B cell (primary cell): ENCODE data around the gene CACNG7. TPM values are rescaled to one million over a fixed set of nuclear protein-coding genes. Genes with fewer than 3 reads are reported as not detected.

Experiments used
- ATAC-seq: fragments of 200-7000 bp; cut with Tn5 transposase; one replicate; pipeline ENCODE4 v1.10.0; 2021; ENCODE audit warnings: low read depth, mild to moderate bottlenecking, moderate number of reproducible peaks, moderate library complexity
- CTCF ChIA-PET: fragments of 350-600 bp; sonication (Branson Sonifier 250); formaldehyde crosslinking; loops from one replicate; lab custom pipeline; 2021; ENCODE audit warnings: antibody characterized with exemption, inconsistent platforms; lab: Charles Lee
- POLR2A ChIA-PET: fragments of 350-600 bp; sonication (Branson Sonifier 250); formaldehyde crosslinking; loops from one replicate; lab custom pipeline; 2021; ENCODE audit warnings: antibody characterized with exemption; lab: Charles Lee
- DNase-seq: peaks from one replicate; pipeline ENCODE4 v3.0.0; 2013
- H2AFZ ChIP-seq: 2 replicates; pipeline ENCODE4 v1.6.1; 2012; ENCODE audit warnings: mild to moderate bottlenecking, low read depth, low read length; ENCODE audit not compliant: insufficient read depth, poor library complexity, severe bottlenecking
- H3K27ac ChIP-seq, 2 donors: 1 replicate in 1 of 2; 2 replicates in 1 of 2; pipeline ENCODE4 v1.5.1; 2012 to 2013; ENCODE audit warnings: low read length in 2 of 2, mild to moderate bottlenecking in 2 of 2, moderate library complexity in 1 of 2
- H3K27me3 ChIP-seq, 4 experiments: fragments of 200-600 bp in 1 of 4; sonication (generic) in 1 of 4; replicated peaks in 1 of 4; 1 replicate in 2 of 4; 2 replicates in 2 of 4; pipeline versions ENCODE4 v1.6.1 to v1.7.0; 2013 to 2016; ENCODE audit warnings: low read length in 3 of 4, mild to moderate bottlenecking in 2 of 4, mixed read lengths in 1 of 4, moderate library complexity in 1 of 4; ENCODE audit not compliant: insufficient read depth in 4 of 4, control insufficient read depth in 3 of 4; ENCODE audit errors: control extremely low read depth in 1 of 4
- H3K36me3 ChIP-seq, 2 experiments: replicated peaks in 1 of 2; 1 replicate in 1 of 2; 2 replicates in 1 of 2; pipeline versions ENCODE4 v1.6.1 to v1.7.1; 2013; ENCODE audit warnings: low read length in 1 of 2; ENCODE audit not compliant: insufficient read depth in 2 of 2, control insufficient read depth in 1 of 2; ENCODE audit errors: control extremely low read depth in 1 of 2, extremely low read depth in 1 of 2
- H3K4me1 ChIP-seq, 2 donors: fragments of 200-600 bp in 1 of 2; sonication (generic) in 1 of 2; 1 replicate in 1 of 2; 2 replicates in 1 of 2; pipeline versions ENCODE4 v1.5.1 to v1.6.1; 2013 to 2017; ENCODE audit warnings: low read length in 2 of 2; ENCODE audit not compliant: control insufficient read depth in 2 of 2, insufficient read depth in 2 of 2
- H3K4me2 ChIP-seq: replicated peaks from 2 replicates; pipeline ENCODE3; 2012; ENCODE audit warnings: mild to moderate bottlenecking, low read depth, low read length; ENCODE audit not compliant: poor library complexity, severe bottlenecking
- H3K4me3 ChIP-seq, 5 experiments: fragments of 200-600 bp in 1 of 5; sonication (generic) in 1 of 5; 1 replicate in 3 of 5; 2 replicates in 2 of 5; pipeline versions ENCODE4 v1.5.1 to v1.7.0; 2011 to 2016; ENCODE audit warnings: low read length in 4 of 5, mild to moderate bottlenecking in 4 of 5, low read depth in 2 of 5, control low read depth in 1 of 5, moderate library complexity in 1 of 5; ENCODE audit not compliant: insufficient read depth in 1 of 5; ENCODE audit errors: control extremely low read depth in 1 of 5, extremely low read depth in 1 of 5
- H3K79me2 ChIP-seq: fragments of 200-600 bp; sonication (generic); one replicate; pipeline ENCODE4 v1.6.0; 2016; ENCODE audit warnings: low read length; ENCODE audit not compliant: control insufficient read depth, insufficient read depth
- H3K9ac ChIP-seq: fragments of 200-600 bp; sonication (generic); 2 replicates; pipeline ENCODE4 v1.6.1; 2017; ENCODE audit warnings: mild to moderate bottlenecking, low read length, moderate library complexity
- H3K9me3 ChIP-seq, 3 donors: one replicate each; pipeline versions ENCODE4 v1.6.1 to v1.7.1; 2013; ENCODE audit warnings: low read length in 2 of 3; ENCODE audit not compliant: control insufficient read depth in 2 of 3, insufficient read depth in 1 of 3; ENCODE audit errors: control extremely low read depth in 1 of 3
- H4K20me1 ChIP-seq: 2 replicates; pipeline ENCODE4 v1.6.0; 2012; ENCODE audit warnings: mild to moderate bottlenecking, low read length; ENCODE audit not compliant: insufficient read depth, control insufficient read depth, poor library complexity, severe bottlenecking
- H3K27ac Mint-ChIP-seq: one replicate; pipeline ENCODE4 v1.8.0; 2021; ENCODE audit warnings: mixed read lengths
- H3K27me3 Mint-ChIP-seq: one replicate; pipeline ENCODE4 v1.8.0; 2021; ENCODE audit warnings: mixed read lengths
- H3K4me1 Mint-ChIP-seq: one replicate; pipeline ENCODE4 v1.8.0; 2021; ENCODE audit warnings: mixed read lengths
- H3K4me3 Mint-ChIP-seq: one replicate; pipeline ENCODE4 v1.8.0; 2021; ENCODE audit warnings: mixed read lengths
- H3K9me3 Mint-ChIP-seq: one replicate; pipeline ENCODE4 v1.8.0; 2022; ENCODE audit warnings: mixed read lengths; ENCODE audit not compliant: insufficient read depth
- EZH2 ChIP-seq: IDR thresholded peaks from 2 replicates; pipeline ENCODE4 v1.6.1; 2012; ENCODE audit warnings: borderline replicate concordance, low read depth, mild to moderate bottlenecking, moderate library complexity, low read length; ENCODE audit not compliant: insufficient read depth, poor library complexity, severe bottlenecking
- WGBS: methylation state at CpG from one replicate; pipeline ENCODE4 v1.1.5; 2013; ENCODE audit warnings: missing lambda C conversion rate; ENCODE audit not compliant: insufficient coverage; 5-methylcytosine and 5-hydroxymethylcytosine counted together
- intact Hi-C: fragments of 100-400 bp; cut with micrococcal nuclease; formaldehyde crosslinking; loops from one replicate; pipeline ENCODE4 v1.10.0; 2022
- polyA plus RNA-seq: library from polyadenylated mRNA; depleted of rRNA; stranded (reverse); fragments of >200 nt; gene quantifications from 2 replicates; pipeline ENCODE4 v1.2.3, GENCODE V29; 2012
- total RNA-seq, 2 donors: library from RNA; stranded (reverse); fragments of 120-200 nt in 1 of 2; gene quantifications; 1 replicate in 1 of 2; 2 replicates in 1 of 2; pipeline versions ENCODE4 v1.2.3 to v1.2.4, GENCODE V29; 2013 to 2022
- TF ChIP-seq, protein P1 (sequence below): fragments of 200-600 bp; IDR thresholded peaks from one replicate; pipeline ENCODE4 v1.8.0; 2022; ENCODE audit warnings: antibody characterized with exemption, mild to moderate bottlenecking

Gene CACNG7
- total and polyA plus RNA-seq, 2 donors (not counting 1 experiment from before 2014, with no cell fraction given): not detected

DNA sequence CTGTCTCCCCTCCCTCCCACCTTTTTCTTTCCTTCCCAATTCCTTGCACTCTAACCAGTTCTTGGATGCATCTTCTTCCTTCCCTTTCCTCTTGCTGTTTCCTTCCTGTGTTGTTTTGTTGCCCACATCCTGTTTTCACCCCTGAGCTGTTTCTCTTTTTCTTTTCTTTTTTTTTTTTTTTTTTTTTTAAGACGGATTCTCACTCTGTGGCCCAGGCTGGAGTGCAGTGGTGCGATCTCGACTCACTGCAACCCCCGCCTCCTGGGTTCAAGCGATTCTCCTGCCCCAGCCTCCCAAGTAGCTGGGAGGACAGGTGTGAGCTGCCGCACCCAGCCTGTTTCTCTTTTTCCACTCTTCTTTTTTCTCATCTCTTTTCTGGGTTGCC, 34.5 kb upstream of the CACNG7 start:
- no peak overlapping the region for H3K9ac ChIP-seq
- DNase-seq: no peak
- intact Hi-C loops: no loop called here
- no peaks in the 10 kb centered on the region for H3K9me3 Mint-ChIP-seq
- no peak overlapping the region for H3K27ac ChIP-seq
- H3K4me1 ChIP-seq: peaks cover 49 to 67% of the 10 kb centered on the region in 2 donors
- H4K20me1 ChIP-seq: peaks cover 69% of the 10 kb centered on the region
- peak overlapping the region; percentile 50 for H3K4me2 ChIP-seq
- peaks cover 9% of the 10 kb centered on the region for H3K27me3 Mint-ChIP-seq
- TF ChIP-seq, protein P1, sequence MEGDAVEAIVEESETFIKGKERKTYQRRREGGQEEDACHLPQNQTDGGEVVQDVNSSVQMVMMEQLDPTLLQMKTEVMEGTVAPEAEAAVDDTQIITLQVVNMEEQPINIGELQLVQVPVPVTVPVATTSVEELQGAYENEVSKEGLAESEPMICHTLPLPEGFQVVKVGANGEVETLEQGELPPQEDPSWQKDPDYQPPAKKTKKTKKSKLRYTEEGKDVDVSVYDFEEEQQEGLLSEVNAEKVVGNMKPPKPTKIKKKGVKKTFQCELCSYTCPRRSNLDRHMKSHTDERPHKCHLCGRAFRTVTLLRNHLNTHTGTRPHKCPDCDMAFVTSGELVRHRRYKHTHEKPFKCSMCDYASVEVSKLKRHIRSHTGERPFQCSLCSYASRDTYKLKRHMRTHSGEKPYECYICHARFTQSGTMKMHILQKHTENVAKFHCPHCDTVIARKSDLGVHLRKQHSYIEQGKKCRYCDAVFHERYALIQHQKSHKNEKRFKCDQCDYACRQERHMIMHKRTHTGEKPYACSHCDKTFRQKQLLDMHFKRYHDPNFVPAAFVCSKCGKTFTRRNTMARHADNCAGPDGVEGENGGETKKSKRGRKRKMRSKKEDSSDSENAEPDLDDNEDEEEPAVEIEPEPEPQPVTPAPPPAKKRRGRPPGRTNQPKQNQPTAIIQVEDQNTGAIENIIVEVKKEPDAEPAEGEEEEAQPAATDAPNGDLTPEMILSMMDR: no peak
- no peak for TF ChIP-seq EZH2
- H3K79me2 ChIP-seq: peaks cover 48% of the 10 kb centered on the region
- H3K9me3 ChIP-seq: peaks cover 0 to 19% (median 0%) of the 10 kb centered on the region in 3 donors
- peaks cover 5 to 29% of the 10 kb centered on the region in 2 experiments for H3K36me3 ChIP-seq
- H3K27me3 ChIP-seq: peaks cover 0 to 10% (median 6%) of the 10 kb centered on the region in 4 experiments
- no peak overlapping the region for H3K4me3 ChIP-seq
- H3K4me1 Mint-ChIP-seq: peaks cover 53% of the 10 kb centered on the region
- WGBS: no CpG with 5 or more reads among the region's 6 CpGs
- ATAC-seq: no peak
- H3K4me3 Mint-ChIP-seq: peak overlapping the region; percentile 23
- POLR2A ChIA-PET: no interaction called here
- no peak overlapping the region for H2AFZ ChIP-seq
- CTCF ChIA-PET: no interaction called here
- H3K27ac Mint-ChIP-seq: peak overlapping the region; percentile 61

DNA sequence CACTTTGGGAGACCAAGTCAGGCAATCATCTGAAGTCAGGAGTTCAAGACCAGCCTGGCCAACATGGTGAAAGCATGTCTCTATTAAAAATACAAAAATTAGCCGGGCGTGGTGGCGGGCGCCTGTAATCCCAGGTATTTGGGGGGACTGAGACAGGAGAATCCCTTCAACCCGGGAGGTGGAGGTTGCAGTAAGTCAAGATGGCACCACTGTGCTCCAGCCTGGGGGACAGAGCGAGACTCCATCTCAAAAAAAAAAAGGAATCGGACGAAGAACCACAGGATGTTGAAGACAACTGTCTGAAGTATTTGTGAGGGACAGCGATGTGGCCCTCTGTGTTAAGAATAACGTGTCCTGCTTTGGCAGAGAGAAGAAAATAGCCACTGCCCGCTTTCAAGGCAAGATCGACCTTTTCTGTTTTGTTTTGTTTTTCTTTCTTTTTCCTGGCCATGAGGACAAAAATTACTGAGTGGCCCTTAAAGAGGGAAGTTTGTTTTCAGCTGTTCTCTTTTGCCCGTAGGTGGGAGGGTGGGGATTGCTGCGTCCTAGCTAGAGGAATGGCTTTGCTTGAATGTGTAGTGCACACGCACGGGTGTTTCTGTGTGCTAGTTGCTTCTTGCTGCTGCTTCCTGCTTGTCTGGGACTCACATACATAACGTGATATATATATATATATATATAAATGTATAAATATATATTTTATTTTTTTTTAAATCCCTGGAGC, 33.3 kb upstream of the CACNG7 start:
- H4K20me1 ChIP-seq: peaks cover 62% of the 10 kb centered on the region

More for the DNA sequence above, 33.3 kb upstream of the CACNG7 start:
- H3K4me3 ChIP-seq: no peak overlapping the region
- Mint-ChIP-seq H3K27me3 (peaks cover 9% of the 10 kb centered on the region), H3K4me3 (no peak overlapping the region), H3K9me3 (no peaks in the 10 kb centered on the region), H3K27ac (no peak overlapping the region), H3K4me1 (peaks cover 47% of the 10 kb centered on the region)
- H2AFZ ChIP-seq: no peak overlapping the region
- WGBS: 90% methylated on average over 9 of the region's 17 CpGs
- peaks cover 0 to 20% (median 0%) of the 10 kb centered on the region in 3 donors for H3K9me3 ChIP-seq
- H3K4me1 ChIP-seq: peaks cover 55 to 61% of the 10 kb centered on the region in 2 donors
- ChIA-PET POLR2A (interaction anchor here (0.6 kb wide), 1 partner anchor 321 kb away, joined by 11 read pairs; no protein-coding TSS in a partner anchor), CTCF (interaction anchor here (0.6 kb wide), 1 partner anchor 1639 kb away, joined by 3 read pairs; no protein-coding TSS in a partner anchor)
- intact Hi-C loops: no loop called here
- no peak overlapping the region for H3K4me2 ChIP-seq
- DNase-seq: no peak
- ATAC-seq: no peak
- peaks cover 5 to 29% of the 10 kb centered on the region in 2 experiments for H3K36me3 ChIP-seq
- H3K79me2 ChIP-seq: peaks cover 45% of the 10 kb centered on the region
- H3K27ac ChIP-seq: no peak overlapping the region
- peaks cover 0 to 21% (median 17%) of the 10 kb centered on the region in 4 experiments for H3K27me3 ChIP-seq
- TF ChIP-seq, protein P1: no peak
- TF ChIP-seq EZH2: no peak
- no peak overlapping the region for H3K9ac ChIP-seq
